CD4-positive, alpha-beta T cell treated with Interleukin-4 for 4 hours (primary cell): ENCODE data around the gene BUD13.

Experiments
- DNase-seq: peaks from one replicate; pipeline ENCODE4 v3.0.0-alpha.2; 2020

Gene BUD13

GRCh38 chr11:116750070-116750718 lies 22.6 kb downstream of the BUD13 start:
- no peak for DNase-seq

GRCh38 chr11:116742104-116742503 lies 30.7 kb downstream of the BUD13 start:
- no peak for DNase-seq

- no peak for DNase-seq
Measured at GRCh38 chr11:116740741-116741140, 32.0 kb downstream of the BUD13 start.

GRCh38 chr11:116738975-116739374 lies 33.8 kb downstream of the BUD13 start:
- no peak for DNase-seq

GRCh38 chr11:116736763-116737162 lies 36.0 kb downstream of the BUD13 start:
- no peak for DNase-seq

GRCh38 chr11:116733969-116734508 lies 38.7 kb downstream of the BUD13 start:
- no peak for DNase-seq

GRCh38 chr11:116733043-116733755 lies 39.6 kb downstream of the BUD13 start:
- DNase-seq = no peak

- peak; percentile 33 for DNase-seq
Measured at GRCh38 chr11:116732271-116733042, 40.3 kb downstream of the BUD13 start.

GRCh38 chr11:116731821-116732220 lies 41.0 kb downstream of the BUD13 start:
- DNase-seq = no peak

GRCh38 chr11:116731097-116731761 lies 41.6 kb downstream of the BUD13 start:
- DNase-seq = no peak

- DNase-seq = no peak
Measured at GRCh38 chr11:116730601-116731000, 42.2 kb downstream of the BUD13 start.

GRCh38 chr11:116730241-116730561 lies 42.6 kb downstream of the BUD13 start:
- no peak for DNase-seq

GRCh38 chr11:116729501-116730240 lies 43.1 kb downstream of the BUD13 start:
- no peak for DNase-seq

GRCh38 chr11:116727990-116728389 lies 44.8 kb downstream of the BUD13 start:
- no peak for DNase-seq

- DNase-seq = no peak
Measured at GRCh38 chr11:116725434-116726221, 47.2 kb downstream of the BUD13 start.

GRCh38 chr11:116724813-116725212 lies 48.0 kb downstream of the BUD13 start:
- DNase-seq = no peak

- DNase-seq = no peak
Measured at GRCh38 chr11:116723511-116723910, 49.3 kb downstream of the BUD13 start.

- DNase-seq = no peak
Measured at GRCh38 chr11:116721988-116722387, 50.8 kb downstream of the BUD13 start.

- DNase-seq = no peak
Measured at GRCh38 chr11:116720895-116721294, 51.9 kb downstream of the BUD13 start.

GRCh38 chr11:116718955-116719501 lies 53.8 kb downstream of the BUD13 start:
- DNase-seq = no peak

GRCh38 chr11:116716621-116717020 lies 56.2 kb downstream of the BUD13 start:
- DNase-seq = no peak
